T-helper 2 cell (primary cell): Measurements from ENCODE around the gene MMEL1.
A peak's percentile ranks its signal among the peaks of the same experiment; 100 is the strongest.

ENCODE experiments used
- DNase-seq, 5 experiments: peaks; one replicate each; pipeline versions ENCODE4 v3.0.0 to v3.0.0-alpha.2; 2012 to 2022

MMEL1 gene

DNA sequence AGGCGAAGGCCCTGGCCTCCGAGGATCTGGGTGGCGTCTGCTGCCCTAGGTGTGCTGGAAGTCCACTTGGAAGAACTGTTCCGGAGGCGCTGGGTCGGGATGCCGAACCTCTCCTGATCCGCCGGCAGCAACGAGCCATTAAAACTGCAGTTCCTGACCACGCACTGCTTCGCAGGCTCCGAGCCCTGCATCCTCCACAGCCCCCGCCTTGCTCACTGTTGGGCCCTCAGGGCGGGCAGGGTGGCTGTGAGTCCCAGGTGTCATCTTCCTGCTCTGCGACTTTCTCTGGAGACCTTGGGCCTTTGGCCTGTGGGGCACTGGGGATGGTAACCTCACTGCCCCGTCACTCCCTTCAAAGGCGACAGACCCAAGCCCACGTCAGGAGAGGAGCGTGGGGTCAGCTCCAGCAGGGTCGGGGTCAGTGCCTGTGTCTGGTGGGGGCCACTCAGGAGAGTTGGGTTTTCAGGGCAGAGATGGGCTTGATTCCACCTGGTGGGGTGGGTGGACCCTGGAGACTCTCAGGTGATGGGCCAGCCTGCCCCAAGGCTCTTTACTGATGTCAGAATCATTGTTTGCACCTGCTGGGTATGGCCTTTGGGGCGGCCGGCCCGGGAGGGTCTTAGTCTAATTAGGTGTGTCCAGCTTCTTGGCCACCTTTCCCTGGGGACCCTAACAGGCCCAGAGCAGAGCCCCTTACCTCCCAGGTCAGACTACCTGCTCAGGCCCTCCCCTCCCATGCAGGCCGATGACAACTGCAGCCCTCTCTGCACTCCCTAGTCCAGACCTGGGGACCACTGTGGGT lies 43.2 kb downstream of the MMEL1 start:
- no peak for DNase-seq

- no peak for DNase-seq
Observed at GRCh38 chr1:2588661-2589430, 44.0 kb downstream of the MMEL1 start.

DNA sequence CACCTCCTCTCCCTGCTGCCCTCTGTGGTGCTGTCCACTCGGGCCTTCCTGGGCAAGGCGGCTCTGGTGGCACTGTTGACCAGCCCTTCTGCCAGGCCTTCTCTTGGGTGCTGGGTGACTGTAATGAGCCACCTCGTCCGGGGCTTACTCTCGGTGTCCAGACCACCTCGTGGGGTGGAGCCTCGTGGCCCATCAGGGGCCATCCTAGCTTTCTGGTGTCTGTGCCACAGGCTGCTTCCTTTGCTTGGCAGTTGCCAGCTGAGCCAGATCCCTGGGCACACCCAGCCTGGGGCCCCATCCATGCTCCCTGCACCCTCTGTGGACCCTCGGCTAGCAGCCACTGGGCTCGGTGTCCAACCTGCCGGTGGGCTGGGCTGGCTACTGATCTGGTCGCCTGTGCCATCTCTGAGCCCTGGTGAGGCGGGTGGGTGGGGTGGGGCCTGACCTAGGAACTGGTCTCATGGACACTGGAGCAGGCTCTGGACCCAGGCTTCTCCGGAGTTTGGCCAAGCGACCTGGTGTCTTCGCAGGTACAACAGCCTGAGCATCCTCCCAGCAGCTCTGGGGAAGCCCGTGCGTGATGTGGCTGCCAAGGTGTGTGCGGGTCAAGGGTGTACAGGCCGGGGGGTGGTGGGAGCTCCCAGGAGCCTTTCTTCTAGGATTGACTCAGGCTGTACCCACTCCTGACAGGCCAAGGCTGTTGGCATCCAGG lies 44.8 kb downstream of the MMEL1 start:
- DNase-seq, result no peak

GRCh38 chr1:2587071-2587859 lies 45.6 kb downstream of the MMEL1 start:
- peak in 1 of 5 experiments; percentile 55 for DNase-seq

DNA sequence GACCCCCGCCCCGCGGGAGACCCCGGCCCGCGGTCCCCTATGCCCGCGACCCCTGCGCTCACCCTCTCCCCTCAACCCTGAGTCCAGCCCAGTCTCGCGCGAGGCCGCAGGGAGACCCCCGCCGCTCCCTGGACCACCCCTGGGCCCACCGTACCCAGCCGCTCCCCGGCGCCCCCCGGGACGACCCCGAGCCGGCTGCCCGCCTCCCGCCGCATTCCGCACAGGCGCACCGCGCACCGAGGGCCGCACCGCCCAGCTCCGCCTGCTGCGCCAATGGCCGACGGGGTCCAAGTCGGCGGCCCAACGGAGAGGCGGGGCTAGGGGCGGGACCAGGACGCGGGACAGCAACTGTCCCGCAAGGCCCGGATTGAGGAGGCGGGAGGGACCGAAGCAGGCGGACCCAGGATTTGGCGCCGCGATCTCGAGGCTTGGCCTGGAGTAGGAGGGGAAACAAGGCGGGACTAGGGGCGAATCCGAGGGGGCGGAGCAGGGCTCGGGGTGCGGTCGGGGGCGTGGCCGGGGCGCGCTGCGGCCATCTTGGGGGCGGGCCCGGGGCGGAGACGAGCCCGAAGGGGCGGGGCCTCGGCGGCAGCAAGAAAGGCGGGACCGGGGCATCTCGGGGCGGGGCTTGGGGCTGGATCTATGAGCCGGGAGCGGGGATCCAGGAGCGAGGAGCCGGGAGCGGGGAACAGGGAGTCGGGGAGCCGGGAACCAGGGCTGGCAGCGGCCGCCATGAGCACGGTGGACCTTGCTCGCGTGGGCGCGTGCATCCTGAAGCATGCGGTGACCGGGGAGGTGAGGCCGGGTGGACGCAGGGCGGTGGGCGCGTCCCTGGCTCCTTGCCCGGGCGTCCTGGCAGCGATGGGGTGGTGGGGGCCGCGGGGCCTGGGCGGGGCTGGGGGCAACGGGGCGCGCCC lies 46.4 kb downstream of the MMEL1 start, which contains the start of gene PRXL2B:
Gene PRXL2B, plus strand, starts transcription at position 624 of the 917 bp plus-strand sequence. Its CDS starts 109 bp downstream, at position 733.
- peak; percentile 92 to 99 (median 94) for DNase-seq

- DNase-seq, result peak; percentile 23 to 90 (median 59)
Observed at GRCh38 chr1:2585318-2586092, 47.3 kb downstream of the MMEL1 start.

- peak in 1 of 5 experiments; percentile 30 for DNase-seq
Observed at GRCh38 chr1:2584686-2585317, 48.0 kb downstream of the MMEL1 start.

- peak in 2 of 5 experiments; percentile 23 to 45 for DNase-seq
Observed at GRCh38 chr1:2583871-2584351, 48.9 kb downstream of the MMEL1 start.

- peak in 1 of 5 experiments; percentile 35 for DNase-seq
Observed at GRCh38 chr1:2583331-2583791, 49.5 kb downstream of the MMEL1 start.

DNA sequence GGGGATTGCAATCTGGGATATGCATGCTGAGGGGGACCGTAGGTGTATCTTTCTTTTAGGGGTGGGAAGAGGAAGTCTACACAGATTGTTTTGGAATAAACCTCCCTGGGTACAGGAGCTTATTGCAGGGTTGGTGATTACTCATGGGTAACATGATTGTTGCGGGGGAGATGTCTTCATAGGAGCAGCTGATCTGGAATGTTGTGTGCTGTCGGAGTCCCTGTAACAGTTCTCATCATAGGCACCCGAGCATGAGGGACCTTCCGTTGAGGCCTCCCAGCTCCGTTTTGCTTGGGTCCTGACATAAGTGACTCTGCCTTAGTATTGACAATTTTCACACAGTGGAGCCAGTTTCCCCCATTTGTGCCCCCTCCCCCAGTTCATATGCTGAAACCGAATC lies 50.4 kb downstream of the MMEL1 start:
- no peak for DNase-seq

DNA sequence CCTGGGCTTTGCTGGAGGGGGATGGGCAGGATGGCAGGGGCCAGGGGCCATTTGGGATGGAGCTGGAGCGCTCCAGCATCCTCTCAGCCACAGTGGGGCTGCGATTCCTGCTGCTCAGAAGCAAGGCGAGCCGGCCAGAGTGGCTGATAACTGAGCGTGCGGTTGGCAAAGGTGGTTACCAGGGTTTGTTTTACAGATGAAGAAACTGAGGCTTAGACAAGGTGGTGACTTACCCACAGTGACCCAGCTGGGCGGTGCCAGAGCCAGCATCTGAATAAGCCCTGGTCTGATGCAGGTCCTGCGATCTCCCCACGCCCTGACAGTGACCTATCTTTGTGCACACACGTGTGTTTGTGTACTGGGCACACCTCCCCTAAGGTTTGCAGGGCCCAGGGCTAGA lies 52.1 kb downstream of the MMEL1 start:
- DNase-seq, result no peak

GRCh38 chr1:2578758-2579118 lies 54.1 kb downstream of the MMEL1 start:
- peak in 1 of 5 experiments; percentile 26 for DNase-seq

DNA sequence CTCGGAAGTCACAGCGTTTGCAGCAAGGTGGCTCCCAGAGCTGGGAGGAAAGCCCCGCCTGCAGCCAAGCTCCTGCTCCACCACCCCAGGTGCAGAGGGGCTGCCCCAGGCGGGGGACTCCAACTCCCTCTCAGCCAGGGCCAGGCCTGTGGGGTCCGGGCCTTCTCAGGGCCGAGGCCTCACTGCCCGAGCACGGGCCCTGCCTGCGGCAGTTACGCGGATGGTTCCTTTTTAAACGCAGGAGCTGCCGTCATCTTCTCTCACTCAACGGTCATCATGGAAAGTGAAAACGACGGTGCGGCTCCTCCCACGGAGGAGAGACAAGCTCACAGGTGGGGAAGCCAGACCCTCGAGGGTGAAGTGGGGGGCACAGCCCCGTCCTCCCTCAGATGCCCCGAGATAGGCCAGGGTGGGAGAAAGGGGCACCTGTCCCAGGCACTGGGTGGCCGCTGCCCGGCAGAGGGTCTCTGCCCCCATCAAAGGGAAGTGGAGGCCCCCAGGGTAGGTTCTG lies 55.2 kb downstream of the MMEL1 start:
- peak in 3 of 5 experiments; percentile 39 to 74 (median 44) for DNase-seq

- DNase-seq, result no peak
Observed at GRCh38 chr1:2575801-2576663, 56.8 kb downstream of the MMEL1 start.

DNA sequence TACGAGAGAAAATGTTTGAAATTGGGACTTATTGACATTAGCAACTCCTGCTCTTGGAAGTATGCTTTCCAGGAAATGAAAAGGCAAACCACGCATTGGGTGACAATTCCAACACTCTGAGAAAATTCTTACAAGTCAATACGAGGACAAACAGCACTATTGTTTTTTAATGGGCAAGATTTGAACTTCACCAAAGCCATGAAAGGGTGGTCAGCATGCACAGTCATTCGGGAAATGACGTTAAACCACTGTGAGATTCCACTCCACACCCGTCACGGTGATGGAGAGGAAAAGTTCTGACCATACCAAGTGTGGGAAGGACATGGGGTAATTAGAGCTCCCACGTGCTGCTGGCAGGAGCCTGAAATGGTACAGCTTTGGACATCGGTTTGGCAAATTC lies 58.5 kb downstream of the MMEL1 start:
- no peak for DNase-seq

DNA sequence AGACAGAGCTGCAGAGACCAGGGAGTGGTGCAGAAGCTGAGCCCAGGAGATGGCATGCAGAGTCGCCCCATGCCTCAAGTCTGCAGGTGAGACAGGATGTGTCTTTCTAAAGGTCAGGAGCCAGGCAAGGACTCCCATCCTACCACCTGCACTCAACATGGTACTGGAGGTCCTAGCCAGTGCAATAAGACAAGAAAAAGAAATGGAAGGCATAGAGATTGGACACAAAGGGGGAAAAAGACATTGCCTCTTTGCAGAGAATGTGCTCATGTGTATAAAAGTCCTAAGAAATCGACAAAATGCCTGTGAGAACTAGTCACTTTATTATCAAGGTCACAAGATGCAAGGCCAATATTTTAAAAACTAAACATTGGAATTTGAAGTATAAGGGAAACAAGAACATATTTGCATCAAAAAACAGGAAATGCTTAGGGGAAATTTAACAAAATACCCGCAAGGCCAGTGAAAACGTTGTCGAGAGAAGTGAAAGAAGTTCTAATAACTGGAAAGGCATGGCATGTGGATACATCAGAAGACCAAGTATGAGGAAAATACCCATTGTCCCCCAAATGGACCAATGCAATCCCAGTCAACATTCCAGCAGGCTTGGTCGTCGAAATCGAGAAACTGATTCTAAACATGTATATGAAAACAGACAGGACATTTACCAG lies 59.4 kb downstream of the MMEL1 start:
- DNase-seq, result no peak

DNA sequence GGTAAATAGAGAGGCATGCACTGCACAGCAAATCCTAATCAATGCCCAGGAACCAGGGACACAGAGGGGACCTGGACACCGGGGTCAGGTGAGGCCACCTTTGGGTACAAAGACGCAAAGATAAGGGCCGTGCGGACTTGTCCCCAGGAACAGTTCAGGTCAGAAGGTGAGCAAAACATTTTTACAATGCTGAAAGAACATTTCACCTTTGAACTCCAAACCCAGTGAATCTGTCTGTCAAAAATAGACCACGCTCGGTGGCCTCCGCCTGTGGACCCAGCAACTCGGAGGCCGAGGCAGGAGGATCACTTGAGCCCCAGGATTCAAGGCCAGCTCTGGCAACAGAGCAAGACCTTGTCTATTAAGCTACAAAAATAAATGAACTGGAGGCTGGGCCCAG lies 61.5 kb downstream of the MMEL1 start:
- no peak for DNase-seq

DNA sequence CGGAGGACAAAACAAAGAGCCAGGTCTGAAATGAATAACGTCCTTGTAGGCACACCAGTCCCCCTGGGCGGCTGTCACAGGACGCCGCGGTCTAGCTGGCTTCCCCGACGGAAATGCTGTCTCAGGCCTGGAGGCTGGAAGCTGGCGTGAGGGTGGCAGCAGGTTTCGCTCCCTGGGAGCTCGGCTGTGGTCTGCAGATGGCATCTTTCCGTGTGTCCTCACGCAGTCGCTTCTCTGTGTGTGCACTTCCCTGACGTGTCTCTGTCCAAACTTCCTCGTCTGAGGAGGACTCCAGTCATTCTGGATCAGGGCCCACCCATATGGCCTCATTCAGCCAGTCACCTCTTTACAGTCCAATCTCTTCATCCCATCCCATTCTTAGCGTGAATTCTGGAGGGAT lies 62.5 kb downstream of the MMEL1 start:
- DNase-seq, result no peak
